HEK293T (cell line): Measurements from ENCODE around the gene CD34.

Source experiments
- CTCF ChIA-PET: fragments of 350-600 bp; formaldehyde crosslinking; extraction: SDS; loops from one replicate; lab custom pipeline; 2021; ENCODE audit warnings: antibody characterized with exemption, inconsistent platforms; lab: Yijun Ruan, JAX
- POLR2A ChIA-PET: fragments of 350-600 bp; formaldehyde crosslinking; extraction: SDS; loops from one replicate; lab custom pipeline; 2020; ENCODE audit warnings: antibody characterized with exemption, inconsistent platforms; lab: Yijun Ruan, JAX
- DNase-seq: peaks from one replicate; pipeline ENCODE4 v3.0.0; 2012; ENCODE audit warnings: mixed read lengths; ENCODE audit errors: extremely low spot score
- ARNT ChIP-seq: fragments of 450-650 bp; IDR thresholded peaks from 2 replicates; pipeline ENCODE4 v1.6.1; 2017; ENCODE audit warnings: mild to moderate bottlenecking
- BHLHE40 ChIP-seq: fragments of 450-650 bp; IDR thresholded peaks from 2 replicates; pipeline ENCODE4 v1.6.1; 2016; ENCODE audit warnings: mild to moderate bottlenecking, moderate library complexity, borderline replicate concordance
- CTBP1 ChIP-seq: fragments of 450-650 bp; IDR thresholded peaks from 2 replicates; pipeline ENCODE4 v1.6.1; 2016; ENCODE audit warnings: borderline replicate concordance
- ELF4 ChIP-seq: fragments of 450-650 bp; IDR thresholded peaks from 2 replicates; pipeline ENCODE4 v1.6.1; 2017; ENCODE audit warnings: antibody characterized with exemption
- FOXA1 ChIP-seq: fragments of 450-650 bp; IDR thresholded peaks from 2 replicates; pipeline ENCODE4 v1.6.1; 2016; ENCODE audit warnings: mild to moderate bottlenecking
- FOXK2 ChIP-seq: fragments of 450-650 bp; IDR thresholded peaks from 2 replicates; pipeline ENCODE4 v1.6.1; 2016; ENCODE audit warnings: mild to moderate bottlenecking
- FOXM1 ChIP-seq: fragments of 450-650 bp; IDR thresholded peaks from 2 replicates; pipeline ENCODE4 v1.6.1; 2017; ENCODE audit warnings: mild to moderate bottlenecking, borderline replicate concordance
- HDGF ChIP-seq: fragments of 450-650 bp; IDR thresholded peaks from 2 replicates; pipeline ENCODE4 v1.6.1; 2017; ENCODE audit warnings: antibody characterized with exemption, borderline replicate concordance
- L3MBTL2 ChIP-seq: fragments of 450-650 bp; conservative IDR thresholded peaks from 2 replicates; pipeline ENCODE4 v1.6.1; 2016; ENCODE audit warnings: mild to moderate bottlenecking
- LEF1 ChIP-seq: fragments of 450-650 bp; IDR thresholded peaks from 2 replicates; pipeline ENCODE4 v1.6.1; 2017; ENCODE audit warnings: mild to moderate bottlenecking, borderline replicate concordance
- NFRKB ChIP-seq: fragments of 450-650 bp; IDR thresholded peaks from 2 replicates; pipeline ENCODE4 v1.6.1; 2016; ENCODE audit warnings: mild to moderate bottlenecking, moderate library complexity
- PKNOX1 ChIP-seq: fragments of 450-650 bp; IDR thresholded peaks from 2 replicates; pipeline ENCODE4 v1.6.1; 2016
- SP1 ChIP-seq: fragments of 450-650 bp; IDR thresholded peaks from 2 replicates; pipeline ENCODE4 v1.6.1; 2017
- SUZ12 ChIP-seq: fragments of 450-650 bp; IDR thresholded peaks from 2 replicates; pipeline ENCODE4 v1.6.1; 2016; ENCODE audit warnings: mild to moderate bottlenecking
- TARDBP ChIP-seq: fragments of 450-650 bp; IDR thresholded peaks from 2 replicates; pipeline ENCODE4 v1.6.1; 2016
- ZNF384 ChIP-seq: fragments of 450-650 bp; IDR thresholded peaks from 2 replicates; pipeline ENCODE4 v1.6.1; 2016

The CD34 gene

GRCh38 chr1:207862241-207862787, 48.6 kb downstream of the CD34 start:
- CTCF ChIA-PET, result interaction anchor here (0.8 kb wide), 1 partner anchor 51 kb away, joined by 5 read pairs; no protein-coding TSS in a partner anchor
- TF ChIP-seq FOXA1, result no peak
- no peak for TF ChIP-seq ARNT
- no peak for TF ChIP-seq FOXK2
- no peak for TF ChIP-seq LEF1
- no peak for TF ChIP-seq CTBP1
- TF ChIP-seq BHLHE40, result no peak
- TF ChIP-seq PKNOX1, result no peak
- no peak for TF ChIP-seq ELF4
- TF ChIP-seq ZNF384, result no peak
- TF ChIP-seq HDGF, result no peak
- POLR2A ChIA-PET, result no interaction called here
- no peak for DNase-seq

GRCh38 chr1:207861442-207862177, 49.3 kb downstream of the CD34 start:
- no peak for DNase-seq
- POLR2A ChIA-PET, result no interaction called here
- no peak for TF ChIP-seq BHLHE40
- no peak for TF ChIP-seq ZNF384
- TF ChIP-seq CTBP1, result no peak
- no peak for TF ChIP-seq TARDBP
- TF ChIP-seq NFRKB, result no peak
- TF ChIP-seq PKNOX1, result no peak
- no peak for TF ChIP-seq FOXK2
- no peak for TF ChIP-seq LEF1
- no peak for TF ChIP-seq ARNT
- TF ChIP-seq SUZ12, result no peak
- CTCF ChIA-PET, result interaction anchor here (0.8 kb wide), 1 partner anchor 50 kb away, joined by 5 read pairs; no protein-coding TSS in a partner anchor

DNA sequence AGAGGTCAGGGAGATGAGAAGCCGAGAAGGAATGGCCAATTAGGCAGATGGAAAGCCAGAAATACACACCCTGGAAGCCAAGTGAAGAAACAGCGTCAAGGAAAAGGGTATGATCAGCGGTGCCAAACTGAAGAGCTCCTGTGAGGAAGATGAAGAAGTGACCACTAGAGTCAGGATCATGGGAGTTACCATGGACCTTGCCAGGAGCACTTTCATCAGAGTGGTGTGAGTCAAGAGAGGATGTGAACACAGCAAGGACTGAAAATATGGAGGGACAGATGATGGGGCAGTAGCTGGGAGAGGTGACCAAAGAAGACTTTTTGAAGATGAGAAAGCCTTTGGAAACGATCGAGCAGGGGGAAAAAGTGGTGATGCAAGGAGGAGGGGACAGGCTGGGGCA, 50.4 kb downstream of the CD34 start:
- ChIA-PET POLR2A (no interaction called here), CTCF (interaction anchor here (0.8 kb wide), 1 partner anchor 8 kb away, joined by 3 read pairs; no protein-coding TSS in a partner anchor)
- TF ChIP-seq TARDBP (no peak), CTBP1 (no peak), ZNF384 (no peak), LEF1 (no peak), FOXK2 (no peak), SUZ12 (no peak), BHLHE40 (no peak), ELF4 (no peak), SP1 (no peak), HDGF (no peak), ARNT (no peak), NFRKB (no peak), PKNOX1 (no peak), FOXM1 (no peak), L3MBTL2 (no peak), FOXA1 (no peak)
- DNase-seq, result no peak

GRCh38 chr1:207858806-207859205, 52.1 kb downstream of the CD34 start:
- TF ChIP-seq NFRKB (no peak), SP1 (no peak), ZNF384 (no peak), PKNOX1 (no peak), ARNT (no peak)
- ChIA-PET POLR2A (interaction anchor here (1.5 kb wide), 1 partner anchor 9 kb away, joined by 3 read pairs; no protein-coding TSS in a partner anchor), CTCF (no interaction called here)
- DNase-seq, result no peak

DNA sequence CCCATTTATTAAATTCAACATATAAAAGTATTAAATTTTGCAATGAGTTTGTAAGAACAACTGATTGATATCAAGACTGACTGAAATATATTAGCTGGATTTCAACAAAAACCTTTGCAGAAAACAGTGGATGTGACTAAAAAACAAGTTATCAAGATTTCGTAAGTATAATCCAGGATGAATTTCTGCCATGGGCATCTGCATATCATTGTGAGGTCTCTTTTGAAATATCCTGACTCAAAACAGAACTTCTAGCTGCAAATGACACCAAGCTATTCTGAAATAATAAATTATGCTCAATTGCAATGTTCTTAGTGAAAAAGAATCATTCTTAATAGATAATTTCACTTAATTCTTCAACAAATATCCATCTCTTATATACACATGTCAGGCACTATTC, 52.6 kb downstream of the CD34 start:
- ChIA-PET CTCF (no interaction called here), POLR2A (no interaction called here)
- no peak for DNase-seq
- TF ChIP-seq SUZ12 (no peak), FOXM1 (no peak), NFRKB (no peak)

DNA sequence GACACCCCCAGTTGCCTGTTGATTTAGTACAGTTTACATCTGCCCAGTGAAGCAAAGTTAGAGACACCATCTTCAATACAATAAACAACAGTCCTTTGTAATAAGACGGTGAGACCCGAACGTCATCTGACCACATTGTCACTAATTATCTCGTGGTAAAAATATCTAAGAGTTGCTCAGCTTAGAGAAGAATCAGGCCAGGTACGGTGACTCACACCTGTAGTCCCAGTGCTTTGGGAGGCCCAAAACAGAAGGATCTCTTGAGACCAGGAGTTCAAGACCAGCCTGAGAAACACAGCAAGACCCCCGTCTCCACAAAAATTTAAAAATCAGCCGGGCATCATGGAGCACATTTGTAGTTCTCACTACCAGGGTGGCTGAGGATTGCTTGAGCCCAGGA, 53.5 kb downstream of the CD34 start:
- ChIA-PET CTCF (no interaction called here), POLR2A (no interaction called here)
- no peak for TF ChIP-seq SP1
- TF ChIP-seq ELF4, result no peak
- no peak for TF ChIP-seq SUZ12
- TF ChIP-seq ARNT, result no peak
- no peak for TF ChIP-seq CTBP1
- no peak for TF ChIP-seq FOXA1
- no peak for TF ChIP-seq BHLHE40
- no peak for TF ChIP-seq FOXK2
- no peak for TF ChIP-seq HDGF
- TF ChIP-seq TARDBP, result no peak
- no peak for TF ChIP-seq FOXM1
- no peak for TF ChIP-seq LEF1
- TF ChIP-seq ZNF384, result no peak
- no peak for TF ChIP-seq L3MBTL2
- TF ChIP-seq PKNOX1, result no peak
- no peak for TF ChIP-seq NFRKB
- no peak for DNase-seq
